Activated naive CD4-positive, alpha-beta T cell (primary cell): ENCODE results near the gene GRID1.

ENCODE experiments used
- DNase-seq, 4 experiments: peaks; one replicate each; lab custom pipeline; 2025; lab: John Stamatoyannopoulos, UW

The GRID1 gene

GRCh38 chr10:86366033-86366901 is at the start of gene GRID1:
GRID1 (minus strand) TSS chr10:86366795.
- DNase-seq = no peak

GRCh38 chr10:86415583-86415982 is 49.0 kb upstream of the GRID1 start:
- no peak for DNase-seq

DNA sequence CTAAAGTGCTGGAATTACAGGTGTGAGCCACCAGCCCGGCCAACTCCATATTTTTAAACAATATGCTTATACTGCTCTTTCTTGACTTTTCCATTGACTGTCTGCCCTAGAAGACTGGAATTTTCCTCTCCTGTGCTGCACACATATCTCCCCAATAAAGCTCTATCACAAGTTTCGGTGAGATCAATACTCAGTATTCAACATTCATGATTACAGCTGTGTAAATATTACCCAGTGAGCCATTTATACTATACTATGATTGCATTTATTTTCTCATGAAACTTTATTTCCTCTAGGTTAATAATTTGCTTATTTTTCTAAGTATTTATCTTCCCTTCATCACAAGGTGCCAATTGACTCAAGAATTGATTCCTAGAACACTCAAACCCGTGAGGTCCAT is 48.5 kb upstream of the GRID1 start:
- DNase-seq = no peak

DNA sequence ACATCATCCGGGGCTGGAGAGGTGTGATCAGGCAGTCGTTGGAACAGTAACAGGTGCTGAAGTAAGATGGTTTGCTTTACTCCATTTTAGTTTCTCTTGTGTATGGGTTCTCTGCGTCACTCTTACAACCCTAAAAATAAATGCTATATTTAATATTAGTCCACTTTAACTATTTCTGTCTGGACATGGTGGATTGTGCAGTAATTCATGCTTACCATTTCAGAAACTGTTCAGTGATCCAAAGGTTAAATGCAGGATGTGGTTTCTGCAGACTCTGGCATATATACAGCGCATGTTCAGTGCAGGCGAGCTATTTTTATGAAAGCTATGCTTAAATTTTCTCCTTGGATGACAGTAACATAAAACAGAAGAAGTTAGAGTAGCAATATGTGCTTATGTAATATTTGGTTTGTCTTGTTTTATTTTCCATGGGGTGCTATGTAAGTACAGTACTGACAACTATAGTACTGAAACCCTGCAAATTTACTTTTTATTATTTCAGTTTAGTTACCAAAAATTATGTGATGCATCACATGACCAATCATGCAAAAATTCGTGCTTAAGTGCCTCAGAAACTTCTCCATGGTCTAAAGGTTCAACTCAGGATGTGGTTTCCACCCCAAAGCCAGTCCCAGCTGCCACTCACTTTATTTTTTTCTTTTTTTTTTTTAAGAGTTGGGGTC is 46.6 kb upstream of the GRID1 start:
- no peak for DNase-seq

- no peak for DNase-seq
These were observed 45.4 kb upstream of the GRID1 start for GRCh38 chr10:86411852-86412560.

DNA sequence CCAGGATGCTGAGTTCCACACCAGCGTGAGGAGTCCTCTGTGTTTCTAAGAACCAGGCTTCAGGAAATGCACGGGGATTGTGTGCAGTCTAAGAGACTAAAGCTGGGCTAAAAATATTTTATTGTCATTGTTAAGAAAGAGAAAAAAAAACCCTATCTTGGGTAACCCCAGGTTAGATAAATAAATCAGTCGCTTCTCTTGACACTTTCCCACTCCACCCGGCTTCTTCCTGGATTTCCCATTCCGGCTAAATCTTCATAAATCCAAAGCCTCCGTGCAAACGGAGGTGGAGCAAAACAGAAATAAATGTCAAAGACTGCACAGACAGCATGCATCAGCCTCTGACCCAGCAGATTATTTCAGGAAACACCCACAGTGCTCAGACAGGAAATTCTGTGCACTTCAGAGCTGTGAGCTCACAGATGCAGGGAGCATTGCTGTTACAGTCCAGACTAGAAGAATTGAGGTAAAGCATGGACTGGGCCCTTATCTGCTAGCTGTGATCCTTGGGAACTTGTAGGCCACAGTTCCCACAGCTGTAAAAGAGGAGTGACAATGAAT is 44.8 kb upstream of the GRID1 start:
- no peak for DNase-seq

DNA sequence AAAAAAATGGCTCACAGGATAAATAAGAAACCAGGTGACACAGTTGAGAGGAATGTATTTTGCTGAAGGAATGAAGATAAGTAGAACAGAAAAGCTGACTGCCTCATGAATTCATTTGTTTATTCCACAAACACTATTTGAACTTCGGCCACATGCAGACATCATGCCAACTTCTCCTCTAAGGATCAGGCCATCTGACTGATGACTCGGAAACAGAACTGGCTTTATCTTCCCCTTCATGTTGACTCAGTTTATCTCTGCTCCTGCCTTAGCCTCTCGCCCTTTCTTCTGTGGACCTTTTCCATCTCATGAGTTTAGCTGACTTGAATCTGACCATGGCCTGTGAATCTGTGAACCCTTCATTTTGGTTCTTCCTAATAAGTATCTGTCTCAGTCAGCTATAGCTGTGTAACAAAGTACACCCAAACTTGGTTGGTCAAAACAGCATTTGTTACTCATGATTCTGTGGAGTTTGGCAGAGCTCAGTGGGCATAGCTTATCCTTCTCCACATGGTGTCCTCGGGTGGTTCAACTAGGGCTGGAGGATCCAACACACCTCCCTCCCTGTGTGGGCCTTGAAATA is 44.0 kb upstream of the GRID1 start:
- no peak for DNase-seq

GRCh38 chr10:86409183-86409582 is 42.6 kb upstream of the GRID1 start:
- no peak for DNase-seq

DNA sequence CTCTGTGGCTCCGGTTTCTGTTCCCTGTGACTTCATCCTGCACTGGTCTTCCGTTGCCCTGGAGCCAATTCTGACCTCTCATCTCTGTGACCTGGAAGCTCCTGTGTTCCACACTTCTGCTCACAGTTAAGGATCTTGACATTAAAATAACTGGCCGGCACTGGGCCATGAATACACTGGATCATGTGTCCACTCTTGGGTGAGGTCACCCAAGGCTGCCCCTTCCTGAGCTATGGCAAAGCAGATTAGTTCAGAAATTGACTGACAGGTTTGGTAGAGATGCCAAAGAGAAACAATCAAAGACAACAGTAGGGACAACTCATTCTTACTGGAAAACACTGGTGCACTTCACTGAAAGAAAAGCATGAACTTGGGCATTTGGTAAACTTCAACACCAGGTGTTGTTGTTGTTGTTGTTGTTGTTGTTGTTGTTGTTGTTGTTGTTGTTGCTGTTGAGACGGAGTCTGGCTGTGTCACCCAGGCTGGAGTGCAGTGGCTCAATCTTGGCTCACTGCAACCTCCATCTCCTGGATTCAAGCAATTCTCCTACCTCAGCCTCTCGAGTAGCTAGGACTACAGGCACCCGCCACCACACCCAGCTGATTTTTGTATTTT is 36.7 kb upstream of the GRID1 start:
- DNase-seq = no peak

DNA sequence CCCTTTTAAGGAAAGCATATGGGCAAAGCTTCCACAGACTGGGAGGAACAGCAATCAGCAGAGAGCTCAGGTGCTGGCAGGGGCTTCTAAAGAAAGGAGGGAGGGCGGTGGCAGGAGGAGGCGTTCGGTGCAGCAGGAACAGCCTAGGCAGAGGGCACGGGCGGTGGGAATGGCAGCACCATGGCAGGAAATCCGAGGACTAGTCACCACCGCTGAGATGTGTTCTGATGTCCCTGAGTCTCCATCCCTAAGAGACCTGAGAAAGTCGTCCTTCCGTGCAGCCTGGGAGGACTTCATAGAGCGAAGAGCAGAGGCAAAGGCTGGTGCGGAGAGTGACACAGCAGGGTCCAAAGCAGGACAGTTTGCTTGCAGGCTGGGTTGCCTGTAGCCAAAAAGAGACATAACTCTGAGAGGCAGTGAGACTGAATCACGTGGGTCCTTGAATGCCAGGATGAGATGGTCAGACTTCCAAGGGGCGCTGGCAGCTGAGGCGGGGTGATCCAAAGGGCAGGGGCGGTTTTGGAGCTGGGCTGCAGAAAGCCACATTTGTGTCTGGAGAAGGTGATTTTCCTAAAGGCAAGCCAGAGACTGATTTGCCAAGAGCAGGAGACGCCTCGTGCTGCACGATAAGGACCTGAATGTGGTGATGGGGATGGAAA is 35.8 kb upstream of the GRID1 start:
- DNase-seq = no peak

GRCh38 chr10:86401588-86402282 is 35.1 kb upstream of the GRID1 start:
- DNase-seq = peak in 1 of 4 experiments; percentile 29

DNA sequence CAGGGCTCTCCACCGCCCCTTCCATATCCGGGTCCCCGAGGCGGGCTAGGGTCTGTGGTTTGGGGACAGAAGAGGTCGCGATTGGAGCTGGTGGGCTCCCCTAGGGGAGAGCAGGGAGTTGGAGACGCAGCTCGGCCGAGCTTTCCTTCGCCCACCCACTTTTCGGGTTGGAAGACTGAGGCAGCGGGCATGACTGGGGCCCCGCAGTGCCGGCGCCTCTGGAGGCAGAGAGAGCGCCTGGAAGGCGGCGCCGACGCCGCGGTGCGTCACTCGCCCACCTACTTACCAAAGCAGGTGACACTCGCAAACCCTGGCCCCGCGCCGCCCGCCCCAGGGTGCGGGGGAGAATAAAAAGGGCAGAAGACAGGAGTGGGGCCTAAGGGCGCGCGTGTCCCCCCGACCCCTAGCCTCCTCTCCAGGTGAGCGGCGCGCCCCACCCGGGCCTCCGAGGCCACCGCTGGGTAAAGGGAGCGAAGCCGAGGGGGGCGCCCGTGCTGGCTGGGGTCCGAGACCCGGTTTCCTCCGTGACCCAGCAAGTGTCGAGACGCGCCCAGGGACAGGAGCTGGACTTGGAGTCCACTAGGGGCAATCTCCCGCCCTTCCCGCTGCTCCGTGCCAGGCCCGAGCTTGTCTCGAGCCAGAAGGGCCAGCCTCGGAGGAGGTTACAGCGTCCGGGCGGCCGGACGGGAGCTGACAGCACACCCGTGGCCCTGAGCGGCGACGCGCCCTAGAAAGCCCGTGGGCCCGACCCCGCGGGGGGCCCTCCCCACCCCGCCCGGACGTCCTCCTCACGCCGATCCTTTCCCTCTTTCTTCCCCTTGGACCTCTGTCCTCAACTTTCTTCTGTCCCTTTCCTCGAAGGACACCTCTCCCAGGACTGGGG is 34.4 kb upstream of the GRID1 start:
- peak; percentile 24 to 59 (median 41) for DNase-seq

DNA sequence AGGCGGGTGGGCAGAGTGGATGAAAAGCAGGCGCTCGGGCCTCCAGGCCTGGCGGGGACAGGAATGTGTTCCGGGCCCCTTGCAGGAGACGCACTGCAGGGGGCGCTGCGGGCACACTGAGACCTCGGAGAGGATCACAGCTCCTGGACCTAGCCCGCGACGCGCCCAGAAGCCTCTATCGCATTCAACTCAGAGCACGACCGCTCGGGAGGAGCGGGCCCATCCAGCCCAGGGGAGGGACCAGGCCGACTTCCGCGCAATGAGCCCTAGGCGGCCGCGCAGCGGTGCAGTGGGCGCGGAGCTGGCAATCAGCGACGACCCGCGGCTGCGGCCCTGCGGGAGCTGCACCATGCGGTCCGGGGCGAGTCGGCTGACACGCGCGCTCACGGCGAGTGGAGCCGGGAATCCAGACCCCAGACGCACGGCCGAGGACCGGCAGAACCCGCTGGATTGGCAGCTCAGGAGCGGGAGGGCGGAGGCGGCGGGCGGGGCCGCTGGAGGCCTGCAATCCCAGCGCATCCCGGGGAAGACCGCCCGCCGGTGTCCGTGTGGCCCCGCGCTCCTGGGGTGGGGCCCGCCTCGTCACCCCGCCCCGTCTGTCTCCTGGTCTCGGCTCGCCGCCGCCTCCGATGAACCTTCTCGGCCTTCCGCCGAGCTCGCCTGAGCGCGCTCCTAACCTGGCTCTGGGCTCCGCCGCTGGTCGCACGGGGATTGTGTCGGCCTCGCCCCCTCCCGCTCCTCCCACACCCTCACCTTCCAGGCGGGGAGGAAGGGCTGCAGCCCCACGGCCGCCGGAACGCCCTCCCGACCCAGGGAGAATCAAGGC is 33.5 kb upstream of the GRID1 start:
- peak; percentile 85 to 94 (median 93) for DNase-seq

DNA sequence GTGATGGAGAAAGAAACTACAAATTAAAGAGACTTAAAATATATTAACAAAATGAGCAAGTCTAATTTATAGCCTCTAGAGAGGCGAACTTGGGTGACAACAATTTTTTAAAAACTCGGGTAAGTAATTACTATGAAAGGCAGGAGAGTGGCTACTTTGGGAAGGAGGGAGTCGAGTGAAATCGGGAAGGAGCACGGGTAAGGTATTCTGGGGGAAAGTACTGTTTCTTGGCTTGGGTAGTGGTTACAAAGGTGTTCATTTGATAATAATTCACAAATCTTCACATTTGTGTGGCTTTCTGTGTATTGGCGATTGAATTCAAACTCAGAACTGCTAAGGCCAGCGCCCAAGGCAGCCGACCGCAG is 32.9 kb upstream of the GRID1 start:
- DNase-seq = no peak

GRCh38 chr10:86397120-86397519 is 30.5 kb upstream of the GRID1 start:
- no peak for DNase-seq

DNA sequence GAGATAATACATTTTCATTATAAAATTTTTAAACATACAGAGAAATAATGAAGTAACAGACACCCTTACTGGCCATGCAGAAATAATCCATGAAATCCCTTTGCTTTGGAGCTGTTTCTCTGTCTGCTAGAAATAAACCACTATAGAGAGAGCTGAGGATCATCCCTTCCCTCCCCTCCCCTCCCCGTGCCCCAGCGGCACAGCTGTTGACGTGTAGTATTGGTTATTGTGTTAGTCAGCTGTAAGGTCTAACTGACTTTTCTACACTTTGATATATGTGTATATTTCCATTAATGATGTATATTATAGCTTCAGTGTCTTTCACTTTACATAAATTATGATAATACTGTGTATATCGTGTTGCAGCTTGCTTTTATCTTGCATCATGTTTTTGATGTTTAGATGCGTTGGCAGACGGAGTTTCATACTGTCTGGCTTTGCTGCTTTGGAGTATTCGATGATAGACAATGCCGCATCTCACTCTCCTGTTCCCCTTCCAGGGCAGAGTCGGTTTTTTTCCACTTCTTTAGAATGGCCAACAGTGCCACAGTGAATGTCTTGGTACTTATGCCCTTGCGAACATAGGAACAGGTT is 27.4 kb upstream of the GRID1 start:
- DNase-seq = no peak

DNA sequence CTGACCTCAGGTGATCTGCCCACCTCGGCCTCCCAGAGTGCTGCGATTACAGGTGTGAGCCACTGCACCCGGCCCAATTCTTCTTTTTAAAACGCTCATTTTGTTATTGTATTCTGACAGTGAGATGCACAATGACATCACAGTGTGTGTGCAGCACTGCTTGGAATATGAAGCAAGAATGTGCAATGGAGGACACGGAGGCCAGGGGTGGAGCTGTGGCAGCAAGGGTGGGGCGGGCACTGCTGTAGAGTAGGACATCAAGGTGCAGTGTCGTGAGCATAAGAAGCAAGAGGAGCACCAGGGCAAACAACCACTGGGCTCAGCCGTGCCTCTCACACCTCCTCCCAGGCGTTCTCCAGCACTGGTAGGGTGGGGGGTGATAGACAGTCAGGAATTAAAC is 26.8 kb upstream of the GRID1 start:
- DNase-seq = no peak

GRCh38 chr10:86392723-86393094 is 26.1 kb upstream of the GRID1 start:
- DNase-seq = no peak
